Muscle of leg (tissue), 11 donors: ENCODE measurements around the gene RIMBP2. TPM values are rescaled to one million over a fixed set of nuclear protein-coding genes. Genes with fewer than 3 reads are reported as not detected.

Experiments used
- DNase-seq: peaks from one replicate; pipeline ENCODE4 v3.0.0; 2013
- H3K27ac ChIP-seq: one replicate; pipeline ENCODE4 v1.5.1; 2013; ENCODE audit warnings: mild to moderate bottlenecking, low read length, control low read depth
- H3K27me3 ChIP-seq: one replicate; pipeline ENCODE4 v1.6.1; 2013; ENCODE audit warnings: low read length; ENCODE audit not compliant: control insufficient read depth, insufficient read depth
- H3K36me3 ChIP-seq: one replicate; pipeline ENCODE4 v1.6.1; 2013; ENCODE audit warnings: low read length; ENCODE audit not compliant: control insufficient read depth, insufficient read depth
- H3K4me1 ChIP-seq: one replicate; pipeline ENCODE4 v1.6.1; 2013; ENCODE audit warnings: low read length; ENCODE audit not compliant: control insufficient read depth, insufficient read depth
- H3K4me3 ChIP-seq: one replicate; pipeline ENCODE4 v1.5.1; 2013; ENCODE audit warnings: low read length, control low read depth
- H3K9me3 ChIP-seq: replicated peaks from 2 replicates; pipeline ENCODE4 v1.6.1; 2013; ENCODE audit warnings: low read depth, low read length; ENCODE audit not compliant: control insufficient read depth
- WGBS: methylation state at CpG from one replicate; pipeline ENCODE4 v1.1.5; 2013; ENCODE audit warnings: missing lambda C conversion rate; ENCODE audit not compliant: insufficient coverage; 5-methylcytosine and 5-hydroxymethylcytosine counted together
- polyA plus RNA-seq, 8 donors: library from polyadenylated mRNA; unstranded; fragments of 120-200 nt; gene quantifications; one replicate each; pipeline versions ENCODE4 v1.2.1 to v1.2.3, GENCODE V29; 2013; ENCODE audit warnings: inconsistent platforms in 1 of 8, low replicate concordance in 1 of 8; ENCODE audit not compliant: insufficient read length in 8 of 8, insufficient read depth in 1 of 8
- total RNA-seq: library from RNA; stranded (reverse); fragments of 120-200 nt; gene quantifications from one replicate; pipeline ENCODE4 v1.2.4, GENCODE V29; 2013

RIMBP2 gene
- total and polyA plus RNA-seq, 9 donors: 0.46 to 2.1 (median 0.87) TPM

GRCh38 chr12:130748786-130749185 lies 32.7 kb upstream of the RIMBP2 start:
- no peaks in the 10 kb centered on the region for H3K9me3 ChIP-seq
- DNase-seq: no peak
- peaks cover 5% of the 10 kb centered on the region for H3K4me1 ChIP-seq
- no peak overlapping the region for H3K27ac ChIP-seq
- no peak overlapping the region for H3K4me3 ChIP-seq
- WGBS: 54% methylated on average over 10 of the region's 10 CpGs
- no peaks in the 10 kb centered on the region for H3K36me3 ChIP-seq
- peaks cover 15% of the 10 kb centered on the region for H3K27me3 ChIP-seq

GRCh38 chr12:130747867-130748740 lies 32.0 kb upstream of the RIMBP2 start:
- H3K9me3 ChIP-seq: no peaks in the 10 kb centered on the region
- H3K36me3 ChIP-seq: no peaks in the 10 kb centered on the region
- WGBS: 0% methylated on average over 2 of the region's 13 CpGs
- peaks cover 5% of the 10 kb centered on the region for H3K4me1 ChIP-seq
- H3K27me3 ChIP-seq: peaks cover 15% of the 10 kb centered on the region
- no peak overlapping the region for H3K27ac ChIP-seq
- H3K4me3 ChIP-seq: no peak overlapping the region
- peak; percentile 81 for DNase-seq

GRCh38 chr12:130746546-130746945 lies 30.4 kb upstream of the RIMBP2 start:
- no peak overlapping the region for H3K27ac ChIP-seq
- H3K36me3 ChIP-seq: no peaks in the 10 kb centered on the region
- no peak for DNase-seq
- no peaks in the 10 kb centered on the region for H3K9me3 ChIP-seq
- peaks cover 5% of the 10 kb centered on the region for H3K4me1 ChIP-seq
- H3K27me3 ChIP-seq: peaks cover 9% of the 10 kb centered on the region
- 82% methylated on average over 8 of the region's 9 CpGs for WGBS
- no peak overlapping the region for H3K4me3 ChIP-seq

GRCh38 chr12:130745921-130746320 lies 29.8 kb upstream of the RIMBP2 start:
- H3K27ac ChIP-seq: no peak overlapping the region
- DNase-seq: no peak
- no peaks in the 10 kb centered on the region for H3K9me3 ChIP-seq
- no peaks in the 10 kb centered on the region for H3K36me3 ChIP-seq
- H3K4me3 ChIP-seq: no peak overlapping the region
- H3K27me3 ChIP-seq: peaks cover 8% of the 10 kb centered on the region
- H3K4me1 ChIP-seq: peaks cover 5% of the 10 kb centered on the region
- 90% methylated on average over 1 of the region's 4 CpGs for WGBS

- DNase-seq: no peak
- H3K9me3 ChIP-seq: no peaks in the 10 kb centered on the region
These were observed 28.2 kb upstream of the RIMBP2 start for GRCh38 chr12:130744274-130744673.

GRCh38 chr12:130743606-130744005 lies 27.5 kb upstream of the RIMBP2 start:
- peaks cover 5% of the 10 kb centered on the region for H3K4me1 ChIP-seq
- H3K27me3 ChIP-seq: peaks cover 7% of the 10 kb centered on the region
- no peaks in the 10 kb centered on the region for H3K9me3 ChIP-seq
- H3K36me3 ChIP-seq: no peaks in the 10 kb centered on the region
- 96% methylated on average over 3 of the region's 5 CpGs for WGBS
- H3K27ac ChIP-seq: no peak overlapping the region
- no peak for DNase-seq
- H3K4me3 ChIP-seq: no peak overlapping the region

More at GRCh38 chr12:130744274-130744673, 28.2 kb upstream of the RIMBP2 start:
- Histone ChIP-seq H3K27ac (no peak overlapping the region), H3K4me1 (peaks cover 5% of the 10 kb centered on the region), H3K27me3 (peaks cover 7% of the 10 kb centered on the region), H3K4me3 (no peak overlapping the region), H3K36me3 (no peaks in the 10 kb centered on the region)
- WGBS: 75% methylated on average over 3 of the region's 5 CpGs

GRCh38 chr12:130743176-130743575 lies 27.1 kb upstream of the RIMBP2 start:
- H3K36me3 ChIP-seq: no peaks in the 10 kb centered on the region
- DNase-seq: no peak
- WGBS: no CpG with 5 or more reads among the region's 2 CpGs
- peaks cover 7% of the 10 kb centered on the region for H3K27me3 ChIP-seq
- H3K4me3 ChIP-seq: no peak overlapping the region
- no peak overlapping the region for H3K27ac ChIP-seq
- H3K4me1 ChIP-seq: peaks cover 5% of the 10 kb centered on the region
- no peaks in the 10 kb centered on the region for H3K9me3 ChIP-seq

GRCh38 chr12:130742716-130743115 lies 26.6 kb upstream of the RIMBP2 start:
- WGBS: no CpG with 5 or more reads among the region's 1 CpG
- DNase-seq: no peak
- Histone ChIP-seq H3K27ac (no peak overlapping the region), H3K27me3 (peaks cover 5% of the 10 kb centered on the region), H3K4me1 (peaks cover 1% of the 10 kb centered on the region), H3K36me3 (no peaks in the 10 kb centered on the region), H3K4me3 (no peak overlapping the region), H3K9me3 (no peaks in the 10 kb centered on the region)

GRCh38 chr12:130742112-130742511 lies 26.0 kb upstream of the RIMBP2 start:
- WGBS: 80% methylated on average over 12 of the region's 12 CpGs
- H3K9me3 ChIP-seq: no peaks in the 10 kb centered on the region

GRCh38 chr12:130739571-130739970 lies 23.5 kb upstream of the RIMBP2 start:
- DNase-seq: no peak
- H3K9me3 ChIP-seq: no peaks in the 10 kb centered on the region
- no peaks in the 10 kb centered on the region for H3K36me3 ChIP-seq
- no peak overlapping the region for H3K4me3 ChIP-seq
- peaks cover 11% of the 10 kb centered on the region for H3K27me3 ChIP-seq
- no peak overlapping the region for H3K27ac ChIP-seq
- WGBS: 84% methylated on average over 8 of the region's 10 CpGs
- no peaks in the 10 kb centered on the region for H3K4me1 ChIP-seq

More at GRCh38 chr12:130742112-130742511, 26.0 kb upstream of the RIMBP2 start:
- DNase-seq: no peak
- Histone ChIP-seq H3K36me3 (no peaks in the 10 kb centered on the region), H3K4me1 (no peaks in the 10 kb centered on the region), H3K4me3 (no peak overlapping the region), H3K27me3 (peaks cover 8% of the 10 kb centered on the region), H3K27ac (no peak overlapping the region)
